ENCODE data around the gene ABTB2. TPM values are rescaled to one million over a fixed set of nuclear protein-coding genes. Genes with fewer than 3 reads are reported as not detected.

The ABTB2 gene
- total and polyA plus RNA-seq, 10 of the 15 experiments (the other 5 are each of a cell fraction or from before 2014, with no cell fraction given), result 0.13 to 2.1 (median 0.72) TPM

DNA sequence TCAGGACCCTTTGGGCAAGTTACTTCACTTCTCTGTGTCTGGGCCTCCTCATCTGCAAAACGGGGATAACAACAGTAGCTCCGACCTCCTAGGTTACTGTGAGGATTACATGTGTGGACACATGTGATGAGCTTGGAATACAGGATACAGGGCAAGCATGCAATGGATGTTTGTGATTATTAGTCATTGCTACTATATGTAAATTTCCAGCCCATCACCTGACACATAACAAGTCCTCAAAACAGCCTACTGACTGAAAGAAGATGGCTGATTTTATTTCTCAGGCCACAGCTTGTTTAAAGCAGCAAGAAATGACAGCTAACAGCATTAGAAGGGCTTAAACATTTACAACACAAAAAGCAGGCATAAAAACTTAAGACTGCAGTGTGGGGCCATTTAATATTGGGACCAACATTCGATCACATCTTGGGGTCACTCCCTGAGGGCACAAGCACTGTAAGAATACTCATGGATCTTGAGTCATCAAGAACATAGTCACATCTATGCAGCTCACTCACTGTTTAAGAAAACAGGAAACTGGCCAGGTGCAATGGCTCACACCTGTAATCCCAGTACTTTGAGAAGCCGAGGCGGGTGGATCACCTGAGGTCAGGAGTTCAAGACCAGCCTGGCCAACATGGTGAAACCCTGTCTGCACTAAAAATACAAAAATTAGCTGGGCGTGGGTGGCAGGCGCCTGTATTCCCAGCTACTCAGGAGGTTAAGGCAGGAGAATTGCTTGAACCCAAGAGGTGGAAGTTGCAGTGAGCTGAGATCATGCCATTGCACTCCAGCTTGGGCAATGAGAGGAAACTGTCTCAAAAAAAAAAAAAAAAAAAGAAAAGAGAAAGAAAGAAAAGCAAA is 49.5 kb downstream of the ABTB2 start:
- in situ Hi-C loops (cut with MboI), result no loop called here
- no peak overlapping the region for H3K4me2 ChIP-seq (ENCODE audit: control insufficient read depth, insufficient read depth)
- ChIA-PET POLR2A (interaction anchor here (0.6 to 1.6 kb wide), 3 partner anchors 10 to 371 kb away, joined by 3 to 4 read pairs (median 3); no protein-coding TSS in a partner anchor), CTCF (interaction anchor here (1.3 to 1.5 kb wide), 2 partner anchors 16 to 50 kb away, joined by 3 to 5 read pairs; partner anchors contain the start of gene ABTB2), RAD21 (ENCODE audit: unreplicated experiment) (interaction anchor here (1.0 kb wide), 1 partner anchor 74 kb away, joined by 3 read pairs; no protein-coding TSS in a partner anchor), SMC1A (ENCODE audit: uncharacterized antibody, unreplicated experiment) (interaction anchor here (0.8 to 2.0 kb wide), 4 partner anchors 10 to 134 kb away, joined by 3 to 6 read pairs (median 4); partner anchors contain the start of gene ABTB2)
- no peak overlapping the region for H3K4me3 ChIP-seq
- no peaks in the 10 kb centered on the region; the same call in 1 of the 2 replicates for H3K79me2 ChIP-seq (ENCODE audit: control insufficient read depth, insufficient read depth, low read length)
- intact Hi-C loops (cut with micrococcal nuclease; ENCODE audit: unreplicated experiment), result no loop called here
- 67% methylated on average over 7 of the region's 7 CpGs for WGBS (ENCODE audit: insufficient coverage, insufficient replicate concordance, low lambda C conversion rate, missing lambda C conversion rate)
- DNase-seq (ENCODE audit: low read depth, low spot score), result no peak
- no peaks in the 10 kb centered on the region for H3K36me3 ChIP-seq (ENCODE audit: control insufficient read depth in 2 of 2, insufficient read depth in 2 of 2, low read length in 1 of 2)
- H3K27ac ChIP-seq (ENCODE audit: control insufficient read depth, insufficient read depth), result no peak overlapping the region
- TF ChIP-seq HDAC6 (IDR thresholded peaks at IDR 0.05; ENCODE audit: unreplicated experiment) (no peak), PAX5 (IDR thresholded peaks at IDR 0.05; ENCODE audit: borderline replicate concordance, low read depth, low read length) (no peak), YBX1 (IDR thresholded peaks at IDR 0.05) (no peak), NR2C2 (IDR thresholded peaks at IDR 0.05; ENCODE audit: borderline replicate concordance, control insufficient read depth, insufficient read length, low read depth) (no peak), RAD21 (IDR thresholded peaks at IDR 0.05; ENCODE audit: insufficient read depth, low read depth, low read length) (no peak), SP1 (IDR thresholded peaks at IDR 0.05; ENCODE audit: low read depth, low read length) (no peak), ZNF274 (IDR thresholded peaks at IDR 0.05; ENCODE audit: insufficient read depth, insufficient read length) (no peak)
- TF ChIP-seq, protein P1, sequence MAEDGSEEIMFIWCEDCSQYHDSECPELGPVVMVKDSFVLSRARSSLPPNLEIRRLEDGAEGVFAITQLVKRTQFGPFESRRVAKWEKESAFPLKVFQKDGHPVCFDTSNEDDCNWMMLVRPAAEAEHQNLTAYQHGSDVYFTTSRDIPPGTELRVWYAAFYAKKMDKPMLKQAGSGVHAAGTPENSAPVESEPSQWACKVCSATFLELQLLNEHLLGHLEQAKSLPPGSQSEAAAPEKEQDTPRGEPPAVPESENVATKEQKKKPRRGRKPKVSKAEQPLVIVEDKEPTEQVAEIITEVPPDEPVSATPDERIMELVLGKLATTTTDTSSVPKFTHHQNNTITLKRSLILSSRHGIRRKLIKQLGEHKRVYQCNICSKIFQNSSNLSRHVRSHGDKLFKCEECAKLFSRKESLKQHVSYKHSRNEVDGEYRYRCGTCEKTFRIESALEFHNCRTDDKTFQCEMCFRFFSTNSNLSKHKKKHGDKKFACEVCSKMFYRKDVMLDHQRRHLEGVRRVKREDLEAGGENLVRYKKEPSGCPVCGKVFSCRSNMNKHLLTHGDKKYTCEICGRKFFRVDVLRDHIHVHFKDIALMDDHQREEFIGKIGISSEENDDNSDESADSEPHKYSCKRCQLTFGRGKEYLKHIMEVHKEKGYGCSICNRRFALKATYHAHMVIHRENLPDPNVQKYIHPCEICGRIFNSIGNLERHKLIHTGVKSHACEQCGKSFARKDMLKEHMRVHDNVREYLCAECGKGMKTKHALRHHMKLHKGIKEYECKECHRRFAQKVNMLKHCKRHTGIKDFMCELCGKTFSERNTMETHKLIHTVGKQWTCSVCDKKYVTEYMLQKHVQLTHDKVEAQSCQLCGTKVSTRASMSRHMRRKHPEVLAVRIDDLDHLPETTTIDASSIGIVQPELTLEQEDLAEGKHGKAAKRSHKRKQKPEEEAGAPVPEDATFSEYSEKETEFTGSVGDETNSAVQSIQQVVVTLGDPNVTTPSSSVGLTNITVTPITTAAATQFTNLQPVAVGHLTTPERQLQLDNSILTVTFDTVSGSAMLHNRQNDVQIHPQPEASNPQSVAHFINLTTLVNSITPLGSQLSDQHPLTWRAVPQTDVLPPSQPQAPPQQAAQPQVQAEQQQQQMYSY (CRISPR knock-in tag; IDR thresholded peaks at IDR 0.05), result no peak
- peaks cover 8% of the 10 kb centered on the region; the same call in 1 of the 2 replicates for H3K4me1 ChIP-seq (ENCODE audit: control insufficient read depth, insufficient read depth, low read length)
- H3K9ac ChIP-seq (ENCODE audit: control insufficient read depth, insufficient read depth, low read length), result no peak overlapping the region
- no peaks in the 10 kb centered on the region for H3K9me3 ChIP-seq (replicated peaks; ENCODE audit: control insufficient read depth, insufficient read depth, low read length)
- no peaks in the 10 kb centered on the region for H3K27me3 ChIP-seq (replicated peaks in 1 of 2; ENCODE audit: control insufficient read depth in 2 of 2, insufficient read depth in 2 of 2, low read length in 1 of 2)
- ATAC-seq, result no peak
- BruUV-seq (replicated peaks), result no TSS peak
- no peak for FAIRE-seq
- no peaks in the 10 kb centered on the region for H4K20me1 ChIP-seq (ENCODE audit: control insufficient read depth, insufficient read depth)
- H2AFZ ChIP-seq (ENCODE audit: control insufficient read depth, low read depth, low read length), result no peak overlapping the region
